ENCODE results near the gene C2CD2.

DNA sequence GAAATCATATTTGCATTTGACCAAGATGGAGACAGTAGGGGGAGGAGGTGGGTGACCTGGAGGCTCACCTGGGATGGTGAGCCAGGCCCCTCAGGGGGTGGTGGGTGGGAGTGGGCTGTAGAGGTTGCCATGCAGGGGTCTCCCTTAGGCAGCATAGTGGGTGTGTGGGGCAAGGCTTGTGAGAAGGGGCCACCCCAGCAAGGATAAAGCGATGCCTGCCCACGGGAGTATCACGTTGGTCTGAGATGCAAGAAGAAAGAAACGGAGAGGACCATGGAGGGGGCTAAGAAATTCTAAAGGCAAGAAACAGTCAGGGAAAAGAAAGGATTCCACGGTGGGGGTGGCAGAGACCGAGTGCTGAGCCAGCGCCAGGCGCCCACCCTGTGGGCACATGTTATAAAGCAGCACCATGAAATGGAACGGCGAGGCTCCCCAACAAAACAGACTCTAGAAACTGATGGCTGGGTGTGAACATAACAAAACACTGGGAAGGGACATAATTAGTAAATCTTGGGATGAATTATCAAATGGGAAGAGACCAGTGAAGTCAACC is 11.7 kb upstream of the C2CD2 start:
- TF ChIP-seq CTCF (IDR thresholded peaks at IDR 0.05; ENCODE audit: low read depth, low read length) (no peak), EZH2phosphoT487 (IDR thresholded peaks at IDR 0.05; ENCODE audit: low read depth) (no peak)
